HG03159 (cell line): ENCODE measurements around the gene UBALD1.
"Not testable (repeated sequence)": the region's sequence is repeated elsewhere in the genome, so short reads cannot be mapped to it uniquely, and the experiment has no call there.

ENCODE experiments used
- ATAC-seq: cut with Tn5 transposase; IDR thresholded peaks from one replicate; pipeline ENCODE4 v1.9.1; 2021; ENCODE audit warnings: mild to moderate bottlenecking, moderate library complexity; ENCODE audit not compliant: unreplicated experiment

UBALD1 gene

GRCh38 chr16:4599545-4599944 is 15.1 kb downstream of the UBALD1 start:
- no peak for ATAC-seq

GRCh38 chr16:4599037-4599436 is 15.7 kb downstream of the UBALD1 start:
- ATAC-seq: no peak

- no peak for ATAC-seq
Observed at GRCh38 chr16:4597174-4597573, 17.5 kb downstream of the UBALD1 start.

DNA sequence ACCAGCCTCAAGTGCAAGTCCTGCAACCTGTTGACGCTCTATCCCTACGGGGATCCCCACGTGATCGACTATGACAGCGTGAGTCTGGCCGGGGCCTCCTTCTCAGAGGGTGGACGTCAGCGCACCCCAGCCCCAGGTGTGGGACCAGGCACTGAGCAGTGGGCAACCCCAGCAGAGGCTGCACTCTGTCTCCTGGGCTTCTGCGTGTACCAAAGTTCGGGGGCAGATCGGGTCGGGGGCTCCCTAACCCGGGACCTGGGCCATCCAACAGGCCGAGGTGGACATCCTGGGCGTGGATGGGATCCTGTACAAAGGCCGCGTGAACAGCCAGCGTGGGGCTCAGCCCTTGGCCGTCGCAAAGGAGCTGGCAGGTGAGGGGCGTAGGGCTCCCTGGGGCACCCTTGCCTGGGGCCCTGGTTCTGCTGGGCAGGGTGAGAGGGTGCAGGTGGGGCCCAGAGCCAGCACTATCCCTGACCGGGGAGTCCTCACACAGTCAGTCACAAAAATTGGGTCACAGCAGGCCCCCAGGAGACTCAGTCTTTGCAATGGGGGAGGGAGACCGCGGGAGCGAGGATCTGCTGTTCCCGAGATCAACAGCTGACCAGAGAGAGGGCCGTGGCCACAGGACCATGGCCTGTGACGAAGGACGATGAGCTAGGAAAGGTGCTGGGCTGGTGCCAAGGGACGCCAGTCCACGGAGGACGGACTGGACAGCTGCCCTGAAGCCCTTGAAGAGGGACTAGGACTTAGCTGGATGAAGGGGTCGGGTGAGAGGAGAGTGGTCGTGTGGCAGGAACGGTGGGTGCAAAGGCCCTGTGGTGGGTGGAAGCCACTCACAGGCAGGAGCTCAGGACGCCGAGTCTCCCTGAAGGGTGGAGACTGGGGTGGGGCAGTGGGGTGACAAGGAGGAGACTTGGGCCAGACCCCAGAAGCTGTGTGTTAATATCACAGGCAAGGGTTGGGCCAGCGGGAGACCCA is 20.0 kb downstream of the UBALD1 start:
- ATAC-seq: no peak

- no peak for ATAC-seq
Observed at GRCh38 chr16:4593086-4593485, 21.6 kb downstream of the UBALD1 start.

DNA sequence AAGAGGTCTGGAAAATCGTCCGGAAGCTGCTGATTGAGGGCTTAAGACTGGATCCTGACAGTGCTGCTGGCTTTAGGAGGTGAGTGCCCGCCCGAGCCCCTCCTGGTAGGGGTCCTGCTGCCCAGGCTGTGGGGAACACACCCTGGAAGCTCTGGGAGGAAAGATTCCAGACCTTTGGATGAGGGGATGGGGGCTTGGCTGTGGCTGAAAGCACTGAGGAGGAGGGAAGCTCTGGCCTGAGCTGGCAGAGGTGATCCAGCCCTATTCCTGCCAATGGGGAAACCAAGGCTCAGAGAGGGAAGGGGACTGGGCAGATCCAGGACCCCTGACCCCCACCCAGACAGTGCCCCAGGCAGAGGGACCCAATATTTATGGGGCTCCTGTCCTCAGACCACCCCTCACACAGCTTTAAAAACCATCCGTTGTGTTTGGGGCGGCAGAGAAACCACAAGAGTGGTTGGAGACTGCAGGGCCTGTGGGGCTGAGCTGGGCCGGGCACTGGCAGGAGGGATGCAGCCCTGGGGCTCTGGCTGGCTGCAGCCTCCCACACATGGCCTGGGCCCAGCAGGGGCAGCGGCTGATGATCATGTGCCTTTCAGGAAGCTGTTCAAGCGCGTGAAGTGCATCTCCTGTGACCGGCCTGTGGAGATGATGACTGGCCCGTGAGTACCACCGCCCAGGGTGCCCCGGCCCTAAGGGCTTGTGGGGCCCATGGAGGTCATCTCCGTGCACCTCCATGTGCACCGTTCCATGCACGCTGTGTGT is 22.8 kb downstream of the UBALD1 start:
- ATAC-seq: no peak

DNA sequence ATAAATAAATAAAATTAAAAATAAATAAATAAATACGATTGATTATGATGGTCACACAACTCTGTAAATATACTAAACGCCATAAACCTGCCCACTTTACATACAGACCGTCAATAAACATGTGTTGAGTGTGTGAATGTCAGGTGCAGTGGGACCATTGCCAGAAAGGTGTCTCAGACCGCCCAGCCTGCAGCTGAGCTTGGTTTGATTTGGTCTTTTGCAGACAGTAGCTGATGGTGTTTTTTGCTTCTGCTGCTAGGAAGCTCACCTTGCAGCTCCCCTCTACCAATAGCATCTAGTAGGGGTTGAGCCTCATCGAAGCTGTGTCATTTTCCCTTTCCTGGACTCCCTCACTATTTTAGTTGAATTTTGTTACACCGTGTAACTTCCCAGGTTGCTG is 23.5 kb downstream of the UBALD1 start:
- no peak for ATAC-seq

DNA sequence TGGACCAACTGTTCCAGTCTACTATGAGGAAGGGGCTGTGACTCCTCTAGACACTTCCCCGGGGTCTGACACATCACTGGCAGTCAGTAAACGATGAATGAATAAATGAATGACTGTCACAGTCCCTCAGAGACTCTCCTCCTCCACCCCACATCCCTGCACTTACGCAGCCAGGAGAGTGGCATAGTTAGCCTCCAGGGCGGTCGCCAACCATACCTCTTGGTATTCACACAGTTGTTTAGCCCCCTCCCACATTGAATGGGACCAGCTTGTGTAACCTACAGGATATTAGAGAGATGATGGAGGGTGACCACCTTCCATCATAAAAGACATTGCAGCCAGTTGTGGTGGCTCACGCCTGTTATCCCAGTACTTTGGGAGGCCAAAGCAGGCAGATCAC is 25.7 kb downstream of the UBALD1 start:
- no peak for ATAC-seq

GRCh38 chr16:4588386-4588785 is 26.3 kb downstream of the UBALD1 start:
- ATAC-seq: no peak

DNA sequence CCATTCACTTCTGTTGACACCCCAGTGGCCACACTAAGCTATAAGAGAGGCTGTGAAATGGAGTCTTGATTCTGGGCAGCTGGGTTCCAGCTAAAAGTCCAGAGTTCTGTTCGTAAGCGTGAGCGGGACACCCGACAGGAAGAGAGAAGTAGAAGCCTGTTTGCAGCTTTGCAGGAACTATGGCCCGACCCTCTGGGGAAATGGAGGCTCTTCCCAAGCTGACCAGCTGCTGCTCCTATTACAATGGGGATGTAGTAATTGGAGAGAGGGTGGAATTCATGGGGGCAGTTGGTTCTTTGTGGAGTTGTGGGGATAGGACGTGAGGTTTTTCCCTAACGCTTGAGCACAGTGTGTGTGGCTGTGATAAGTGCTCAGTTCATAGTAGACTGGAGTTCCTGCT is 28.4 kb downstream of the UBALD1 start:
- no peak for ATAC-seq

DNA sequence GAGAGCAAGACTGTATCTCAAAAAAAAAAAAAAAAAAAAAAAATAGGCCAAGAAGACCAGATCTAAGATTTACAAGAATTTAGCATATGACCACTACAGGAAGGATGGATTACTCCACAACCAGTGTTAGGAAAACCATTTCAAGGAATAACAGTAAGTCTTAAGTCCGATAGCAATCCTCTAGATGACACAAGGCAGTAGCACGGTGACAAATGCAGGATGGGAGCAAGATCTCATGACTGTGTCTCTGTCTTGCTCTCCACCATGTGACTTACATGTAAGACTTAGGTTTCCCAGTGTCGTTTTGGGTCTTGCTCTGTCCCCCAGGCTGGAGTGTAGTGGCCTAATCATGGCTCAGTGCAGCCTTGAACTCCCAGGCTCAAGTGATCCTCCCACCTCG is 30.8 kb downstream of the UBALD1 start:
- no peak for ATAC-seq

GRCh38 chr16:4580250-4580649 is 34.4 kb downstream of the UBALD1 start:
- no peak for ATAC-seq

DNA sequence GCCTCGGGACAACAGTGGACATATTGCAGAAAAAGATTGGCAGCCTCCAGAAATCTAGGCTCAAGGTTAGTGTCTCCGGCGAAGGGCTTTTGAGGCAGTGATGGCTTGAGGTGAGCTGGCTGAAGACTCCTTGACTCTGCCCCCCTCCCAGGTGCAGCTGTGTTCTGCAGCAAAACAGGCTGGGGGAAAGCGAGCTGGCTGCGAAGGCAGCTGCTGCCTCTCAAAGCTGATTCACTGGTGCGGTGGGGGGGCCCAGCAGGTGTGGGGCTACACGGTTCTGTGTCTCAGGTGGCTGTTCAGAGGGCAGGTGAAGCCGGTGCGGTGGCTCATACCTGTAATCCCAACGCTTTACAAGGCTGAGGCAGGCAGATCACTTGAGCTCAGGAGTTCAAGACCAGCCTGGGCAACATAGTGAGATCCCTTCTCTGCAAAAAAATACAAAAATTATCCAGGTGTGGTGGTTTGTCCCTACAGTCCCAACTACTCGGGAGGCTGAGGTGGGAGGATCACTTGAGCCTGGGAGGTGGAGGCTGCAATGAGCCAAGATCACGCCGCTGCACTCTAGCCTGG is 35.6 kb downstream of the UBALD1 start:
- no peak for ATAC-seq

DNA sequence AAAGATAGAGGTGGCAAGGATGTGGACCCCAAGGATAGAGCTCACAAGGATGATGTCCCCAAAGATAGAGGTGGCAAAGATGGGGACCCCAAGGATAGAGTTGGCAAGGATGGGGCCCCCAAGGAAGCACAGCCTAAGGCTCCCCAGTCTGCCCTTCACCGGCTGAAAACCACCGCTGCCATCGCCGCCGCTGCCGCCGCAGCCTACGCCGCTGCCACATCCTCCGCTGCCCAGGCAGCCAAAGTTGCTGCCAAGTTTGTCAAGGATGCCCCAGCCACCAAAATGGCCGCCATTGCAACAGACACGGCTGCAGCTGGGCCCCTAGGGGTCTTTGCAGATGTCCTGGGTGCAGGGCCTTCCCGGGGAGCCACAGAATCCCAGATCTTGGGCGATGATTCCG is 38.7 kb downstream of the UBALD1 start:
- no peak for ATAC-seq

DNA sequence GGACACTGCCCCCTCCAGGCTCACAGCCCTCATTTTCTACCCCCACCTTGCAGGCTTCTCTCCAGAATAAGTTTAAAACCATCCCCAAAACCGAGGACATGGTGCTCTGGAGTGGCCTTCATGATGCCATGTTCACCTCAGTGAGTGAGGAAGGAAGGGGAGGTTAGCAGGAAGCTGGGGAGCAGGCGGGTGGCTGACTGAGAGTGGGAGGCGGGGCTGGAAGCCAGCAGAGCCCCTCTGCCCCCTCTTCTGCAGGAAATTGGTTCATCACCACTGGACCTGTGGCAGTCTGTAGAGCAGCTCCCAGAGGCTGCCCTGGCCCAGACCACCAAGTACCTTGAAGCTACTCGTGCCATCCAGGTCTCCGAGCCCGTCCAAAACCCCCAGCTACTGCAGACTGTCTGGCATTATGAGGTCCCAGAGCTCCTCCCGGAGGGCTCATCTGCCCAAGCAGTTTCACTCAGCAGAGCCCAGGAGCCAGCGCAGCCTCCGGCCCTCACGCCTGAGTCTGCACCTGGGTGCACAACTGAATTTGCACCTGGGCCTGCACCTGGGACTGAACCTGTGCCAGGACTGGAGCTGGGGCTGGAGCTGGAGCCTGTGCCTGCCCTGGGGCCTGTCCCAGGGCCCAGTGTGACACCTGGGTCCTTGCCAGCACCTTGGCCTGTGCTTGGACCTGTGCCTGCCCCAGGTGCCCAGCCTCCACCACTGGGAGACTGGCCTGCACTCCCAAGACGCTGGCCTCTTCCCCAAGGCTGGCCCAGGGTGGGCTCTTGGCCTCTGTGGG is 39.6 kb downstream of the UBALD1 start:
- ATAC-seq: no peak

DNA sequence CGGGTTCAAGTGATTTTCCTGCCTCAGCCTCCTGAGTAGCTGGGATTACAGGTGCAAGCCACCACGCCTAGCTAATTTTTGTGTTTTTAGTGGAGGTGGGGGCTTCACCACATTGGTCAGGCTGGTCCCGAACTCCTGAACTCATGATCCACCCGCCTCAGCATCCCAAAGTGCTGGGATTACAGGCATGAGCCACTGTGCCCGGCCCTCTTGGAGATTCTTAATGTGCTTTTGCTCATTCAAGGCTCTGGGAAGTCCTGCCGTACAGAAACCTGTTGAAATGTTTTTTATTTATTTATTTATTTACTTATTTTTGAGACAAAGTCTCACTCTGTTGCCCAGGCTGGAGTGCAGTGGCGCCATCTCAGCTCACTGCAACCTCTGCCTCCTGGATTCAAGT is 40.8 kb downstream of the UBALD1 start:
- ATAC-seq: not testable (repeated sequence)

- ATAC-seq: no peak
Observed at GRCh38 chr16:4572715-4573114, 42.0 kb downstream of the UBALD1 start.

- no peak for ATAC-seq
Observed at GRCh38 chr16:4570688-4571321, 43.9 kb downstream of the UBALD1 start.

GRCh38 chr16:4570086-4570485 is 44.6 kb downstream of the UBALD1 start:
- no peak for ATAC-seq

- no peak for ATAC-seq
Observed at GRCh38 chr16:4566144-4566543, 48.5 kb downstream of the UBALD1 start.
